Nephron (organoid): ENCODE data around the gene AMBP.

Experiments
- H3K27ac Mint-ChIP-seq, 3 experiments: 2 replicates each; pipeline ENCODE4 v1.8.0; 2020; ENCODE audit warnings: mixed read lengths in 3 of 3, mild to moderate bottlenecking in 2 of 3, moderate library complexity in 1 of 3
- H3K27me3 Mint-ChIP-seq: 2 replicates; pipeline ENCODE4 v1.8.0; 2021; ENCODE audit warnings: low read depth, mild to moderate bottlenecking, moderate library complexity, mixed read lengths
- H3K36me3 Mint-ChIP-seq: 2 replicates; pipeline ENCODE4 v1.8.0; 2020; ENCODE audit warnings: low read depth, mixed read lengths
- H3K4me1 Mint-ChIP-seq: 2 replicates; pipeline ENCODE4 v1.8.0; 2020; ENCODE audit warnings: mixed read lengths
- H3K4me3 Mint-ChIP-seq, 3 experiments: 2 replicates each; pipeline ENCODE4 v1.8.0; 2020; ENCODE audit warnings: mild to moderate bottlenecking in 3 of 3, mixed read lengths in 3 of 3, moderate library complexity in 2 of 3
- H3K9me3 Mint-ChIP-seq: 2 replicates; pipeline ENCODE4 v1.8.0; 2020; ENCODE audit warnings: mixed read lengths
- TF ChIP-seq, protein P1 (sequence below), 3 experiments: fragments of 200-600 bp; sonication (generic); IDR thresholded peaks; one replicate each; pipeline ENCODE4 v1.5.0; 2021; ENCODE audit warnings: antibody characterized with exemption in 3 of 3; ENCODE audit not compliant: unreplicated experiment in 3 of 3

Gene AMBP

DNA sequence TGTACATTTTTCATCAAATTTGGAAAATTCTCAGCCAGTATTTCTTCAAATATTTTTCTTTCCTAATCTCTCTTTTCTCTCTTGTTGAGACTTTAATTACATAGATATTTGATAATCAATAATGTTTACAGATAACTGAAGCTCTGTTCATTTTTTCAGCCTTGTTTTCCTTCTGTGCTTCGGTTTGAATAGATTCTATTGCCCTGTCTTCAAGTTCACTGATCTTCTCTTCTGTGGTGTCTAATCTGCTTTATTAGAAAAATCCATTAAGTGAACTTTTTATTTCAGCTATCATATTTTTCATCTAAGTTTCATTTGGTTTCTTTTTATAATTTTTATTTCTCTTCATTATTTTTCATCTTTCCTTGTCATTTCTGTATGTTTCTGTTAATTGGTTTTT, 54.1 kb downstream of the AMBP start:
- Mint-ChIP-seq H3K4me3 (no peak overlapping the region), H3K27me3 (no peaks in the 10 kb centered on the region), H3K9me3 (peaks cover 51% of the 10 kb centered on the region), H3K36me3 (peaks cover 91% of the 10 kb centered on the region), H3K4me1 (peaks cover 6% of the 10 kb centered on the region), H3K27ac (no peak overlapping the region)
- TF ChIP-seq, protein P1, sequence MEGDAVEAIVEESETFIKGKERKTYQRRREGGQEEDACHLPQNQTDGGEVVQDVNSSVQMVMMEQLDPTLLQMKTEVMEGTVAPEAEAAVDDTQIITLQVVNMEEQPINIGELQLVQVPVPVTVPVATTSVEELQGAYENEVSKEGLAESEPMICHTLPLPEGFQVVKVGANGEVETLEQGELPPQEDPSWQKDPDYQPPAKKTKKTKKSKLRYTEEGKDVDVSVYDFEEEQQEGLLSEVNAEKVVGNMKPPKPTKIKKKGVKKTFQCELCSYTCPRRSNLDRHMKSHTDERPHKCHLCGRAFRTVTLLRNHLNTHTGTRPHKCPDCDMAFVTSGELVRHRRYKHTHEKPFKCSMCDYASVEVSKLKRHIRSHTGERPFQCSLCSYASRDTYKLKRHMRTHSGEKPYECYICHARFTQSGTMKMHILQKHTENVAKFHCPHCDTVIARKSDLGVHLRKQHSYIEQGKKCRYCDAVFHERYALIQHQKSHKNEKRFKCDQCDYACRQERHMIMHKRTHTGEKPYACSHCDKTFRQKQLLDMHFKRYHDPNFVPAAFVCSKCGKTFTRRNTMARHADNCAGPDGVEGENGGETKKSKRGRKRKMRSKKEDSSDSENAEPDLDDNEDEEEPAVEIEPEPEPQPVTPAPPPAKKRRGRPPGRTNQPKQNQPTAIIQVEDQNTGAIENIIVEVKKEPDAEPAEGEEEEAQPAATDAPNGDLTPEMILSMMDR (IDR thresholded peaks at IDR 0.05; ENCODE audit: unreplicated experiment in 3 of 3), result no peak

DNA sequence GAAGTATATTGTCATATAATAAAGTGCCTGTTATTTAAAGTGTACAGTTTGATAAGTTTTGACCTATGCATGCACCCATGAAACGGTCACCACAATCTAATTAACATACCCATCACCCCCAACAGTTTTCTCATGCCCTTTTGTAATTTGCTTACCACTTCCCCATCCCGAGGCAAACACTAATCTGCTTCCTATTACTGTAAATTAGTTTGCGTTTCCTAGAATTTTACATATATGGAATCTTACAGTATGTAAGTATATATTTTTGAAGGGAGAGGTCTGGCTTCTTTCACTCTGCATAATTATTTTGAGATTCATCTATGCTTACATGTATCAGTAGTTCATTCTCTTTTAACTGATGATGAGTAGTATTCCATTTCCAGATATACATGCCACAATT, 56.5 kb downstream of the AMBP start:
- no peaks in the 10 kb centered on the region for H3K4me1 Mint-ChIP-seq
- H3K36me3 Mint-ChIP-seq, result peaks cover 97% of the 10 kb centered on the region
- no peaks in the 10 kb centered on the region for H3K27me3 Mint-ChIP-seq
- no peak overlapping the region for H3K27ac Mint-ChIP-seq
- TF ChIP-seq, protein P1 (IDR thresholded peaks at IDR 0.05; ENCODE audit: unreplicated experiment in 3 of 3), result no peak
- peaks cover 54% of the 10 kb centered on the region for H3K9me3 Mint-ChIP-seq
- H3K4me3 Mint-ChIP-seq, result no peak overlapping the region

DNA sequence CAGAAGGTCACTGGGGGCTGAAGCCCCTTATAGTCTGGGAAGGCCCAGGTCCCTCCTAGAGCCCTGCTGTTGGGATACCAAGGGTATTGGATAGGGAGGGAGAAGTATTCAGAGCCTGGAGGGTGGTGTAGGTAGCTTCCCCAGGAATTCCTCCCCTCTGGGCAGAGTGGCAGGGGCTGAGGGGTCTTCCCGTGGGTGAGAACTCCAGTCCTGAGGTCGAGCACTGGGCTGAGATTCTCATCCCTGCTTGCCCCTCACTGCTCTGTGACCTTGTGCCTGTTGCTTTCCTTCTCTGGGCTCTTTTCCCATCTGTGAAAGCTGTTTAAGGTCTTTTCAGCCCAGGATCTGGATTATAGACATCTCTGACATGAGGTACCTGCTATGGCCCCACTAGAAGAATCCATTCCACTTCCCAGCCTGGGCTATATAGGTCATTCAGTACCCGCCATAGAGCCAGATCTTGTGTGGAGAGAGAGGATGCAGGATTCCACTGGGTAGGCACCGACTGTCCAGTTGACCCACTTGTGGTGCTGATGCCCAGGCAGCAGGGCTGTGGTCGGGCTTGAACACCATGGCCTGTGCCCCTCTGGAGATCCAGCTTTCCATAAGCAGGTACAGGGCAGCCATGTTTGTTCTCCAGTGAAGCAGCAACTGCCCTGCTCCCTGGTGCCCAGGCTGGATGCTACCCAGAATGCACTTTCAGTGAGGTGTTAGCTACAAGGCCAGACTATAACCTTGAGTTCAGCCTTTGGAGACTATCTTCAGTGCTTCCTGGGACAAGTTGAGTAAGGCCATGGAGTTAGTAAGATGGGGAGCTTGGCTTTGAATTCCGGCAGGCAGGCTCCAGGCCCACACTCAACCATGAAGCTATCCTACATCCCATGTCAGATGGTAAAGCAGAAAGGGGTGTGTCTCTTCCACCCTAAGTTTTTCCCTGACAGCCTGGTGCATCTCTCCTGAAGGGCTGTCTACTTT, 60.1 kb downstream of the AMBP start:
- Mint-ChIP-seq H3K4me1 (no peaks in the 10 kb centered on the region), H3K27me3 (no peaks in the 10 kb centered on the region), H3K36me3 (peaks cover 92% of the 10 kb centered on the region), H3K4me3 (no peak overlapping the region), H3K27ac (no peak overlapping the region), H3K9me3 (peaks cover 38% of the 10 kb centered on the region)
- TF ChIP-seq, protein P1 (IDR thresholded peaks at IDR 0.05; ENCODE audit: unreplicated experiment in 3 of 3), result no peak

DNA sequence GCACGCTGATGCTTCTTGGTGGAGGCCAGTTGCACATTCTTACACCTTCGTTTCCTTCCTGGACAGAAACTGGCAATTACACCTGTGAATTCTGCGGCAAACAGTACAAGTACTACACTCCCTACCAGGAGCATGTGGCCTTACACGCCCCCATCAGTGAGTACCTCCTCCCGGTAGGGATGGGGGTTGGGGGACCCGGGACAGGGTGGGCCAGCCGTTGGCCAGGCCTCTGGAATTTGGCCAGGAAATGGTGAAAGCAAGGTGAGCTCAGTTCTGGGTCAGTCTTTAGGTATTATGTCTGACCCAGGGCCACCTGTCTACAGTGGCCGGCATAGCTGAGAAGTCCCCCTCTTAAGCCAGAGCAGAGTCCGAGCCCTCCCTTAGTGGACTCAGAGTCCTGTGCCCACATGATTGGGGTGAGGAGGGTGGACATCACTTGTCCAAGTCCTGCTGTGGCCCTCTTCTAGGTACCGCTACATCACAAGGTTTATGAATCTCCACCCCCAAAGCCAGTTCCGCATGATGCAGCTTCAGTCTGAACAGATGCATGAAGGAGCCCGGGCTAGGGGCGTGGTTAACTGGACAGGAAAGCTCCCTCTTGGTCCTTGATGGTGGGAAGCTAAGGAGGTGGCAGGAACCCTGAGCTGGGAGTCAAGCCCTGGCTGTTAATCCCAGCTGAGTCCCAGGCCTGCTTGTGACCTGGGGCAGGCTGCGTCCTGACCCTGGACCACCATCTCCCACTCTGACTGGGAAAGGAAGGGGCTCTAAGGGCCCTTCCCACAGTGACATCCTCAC, 61.3 kb downstream of the AMBP start:
- no peak overlapping the region for H3K27ac Mint-ChIP-seq
- H3K4me1 Mint-ChIP-seq, result no peaks in the 10 kb centered on the region
- no peak overlapping the region for H3K4me3 Mint-ChIP-seq
- no peaks in the 10 kb centered on the region for H3K27me3 Mint-ChIP-seq
- TF ChIP-seq, protein P1 (IDR thresholded peaks at IDR 0.05; ENCODE audit: unreplicated experiment in 3 of 3), result no peak
- H3K9me3 Mint-ChIP-seq, result peaks cover 32% of the 10 kb centered on the region
- H3K36me3 Mint-ChIP-seq, result peaks cover 92% of the 10 kb centered on the region

DNA sequence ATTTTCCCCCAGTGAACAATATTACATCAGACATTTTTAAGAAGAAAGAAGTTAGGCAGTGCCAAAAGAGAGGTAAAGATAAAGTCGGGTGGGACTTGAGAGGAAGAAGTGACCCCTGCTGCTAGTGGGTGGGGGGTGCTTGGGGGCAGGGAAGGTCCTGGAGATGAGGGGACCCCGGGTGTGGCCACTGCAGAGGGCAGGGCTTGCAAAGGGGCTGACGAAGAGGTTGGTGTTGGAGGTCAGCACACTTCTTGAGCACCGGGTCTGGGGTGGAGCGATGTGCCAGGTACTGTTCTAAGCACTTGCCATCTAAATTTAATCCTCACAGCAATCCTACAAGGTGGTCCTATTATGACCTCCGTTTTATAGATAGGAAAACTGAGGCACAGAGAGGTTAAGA, 62.0 kb downstream of the AMBP start:
- TF ChIP-seq, protein P1 (IDR thresholded peaks at IDR 0.05; ENCODE audit: unreplicated experiment in 3 of 3), result no peak

More for the DNA sequence above, 62.0 kb downstream of the AMBP start:
- no peak overlapping the region for H3K4me3 Mint-ChIP-seq
- H3K27me3 Mint-ChIP-seq, result no peaks in the 10 kb centered on the region
- no peaks in the 10 kb centered on the region for H3K4me1 Mint-ChIP-seq
- H3K27ac Mint-ChIP-seq, result no peak overlapping the region
- peaks cover 92% of the 10 kb centered on the region for H3K36me3 Mint-ChIP-seq
- peaks cover 30% of the 10 kb centered on the region for H3K9me3 Mint-ChIP-seq
